ENCODE measurements around the gene LRBA.

Gene LRBA

DNA sequence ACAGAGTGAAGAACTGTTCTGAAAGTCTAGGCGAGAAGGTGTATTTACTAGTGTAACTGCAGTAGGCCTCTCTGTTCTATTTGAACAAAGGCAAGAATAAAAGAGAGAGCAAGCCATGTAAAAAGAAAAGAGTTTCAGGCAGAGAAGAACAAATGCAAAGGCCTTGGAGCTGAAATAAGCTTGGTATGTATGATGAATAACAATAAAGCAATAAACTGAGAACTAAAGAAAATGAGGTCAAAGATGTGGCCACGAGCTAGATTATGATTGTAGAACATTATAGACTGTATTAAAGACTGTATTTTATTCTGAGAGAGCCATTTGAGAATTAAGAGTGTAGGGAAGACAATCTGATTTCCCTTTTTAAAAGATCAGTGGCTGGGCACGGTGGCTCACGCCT lies 160.5 kb downstream of the LRBA start:
- Histone ChIP-seq H3K36me3 (ENCODE audit: control insufficient read depth, low read length) (peaks cover 22% of the 10 kb centered on the region), H3K9me2 (replicated peaks; ENCODE audit: control insufficient read depth, low read length) (no peaks in the 10 kb centered on the region), H3K4me1 (ENCODE audit: control insufficient read depth, low read length) (no peaks in the 10 kb centered on the region), H4K20me1 (ENCODE audit: control insufficient read depth, insufficient read depth, low read depth, low read length) (no peaks in the 10 kb centered on the region), H3F3A (ENCODE audit: control insufficient read depth, insufficient read depth) (no peaks in the 10 kb centered on the region), H3K27me3 (ENCODE audit: control insufficient read depth, low read length) (no peaks in the 10 kb centered on the region), H3K4me2 (ENCODE audit: low read length) (no peak overlapping the region), H3K79me2 (ENCODE audit: control insufficient read depth, low read length) (no peaks in the 10 kb centered on the region), H3K27ac (ENCODE audit: low read depth, low read length) (no peak overlapping the region), H3K4me3 (ENCODE audit: low read length) (no peak overlapping the region), H3K9me3 (ENCODE audit: control insufficient read depth, insufficient read depth, low read length) (no peaks in the 10 kb centered on the region)
- TF ChIP-seq, protein P1, sequence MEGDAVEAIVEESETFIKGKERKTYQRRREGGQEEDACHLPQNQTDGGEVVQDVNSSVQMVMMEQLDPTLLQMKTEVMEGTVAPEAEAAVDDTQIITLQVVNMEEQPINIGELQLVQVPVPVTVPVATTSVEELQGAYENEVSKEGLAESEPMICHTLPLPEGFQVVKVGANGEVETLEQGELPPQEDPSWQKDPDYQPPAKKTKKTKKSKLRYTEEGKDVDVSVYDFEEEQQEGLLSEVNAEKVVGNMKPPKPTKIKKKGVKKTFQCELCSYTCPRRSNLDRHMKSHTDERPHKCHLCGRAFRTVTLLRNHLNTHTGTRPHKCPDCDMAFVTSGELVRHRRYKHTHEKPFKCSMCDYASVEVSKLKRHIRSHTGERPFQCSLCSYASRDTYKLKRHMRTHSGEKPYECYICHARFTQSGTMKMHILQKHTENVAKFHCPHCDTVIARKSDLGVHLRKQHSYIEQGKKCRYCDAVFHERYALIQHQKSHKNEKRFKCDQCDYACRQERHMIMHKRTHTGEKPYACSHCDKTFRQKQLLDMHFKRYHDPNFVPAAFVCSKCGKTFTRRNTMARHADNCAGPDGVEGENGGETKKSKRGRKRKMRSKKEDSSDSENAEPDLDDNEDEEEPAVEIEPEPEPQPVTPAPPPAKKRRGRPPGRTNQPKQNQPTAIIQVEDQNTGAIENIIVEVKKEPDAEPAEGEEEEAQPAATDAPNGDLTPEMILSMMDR (IDR thresholded peaks at IDR 0.05; ENCODE audit: low read depth, low read length, poor library complexity, severe bottlenecking), result no peak
- no peak for TF ChIP-seq EZH2phosphoT487 (IDR thresholded peaks at IDR 0.05; ENCODE audit: borderline replicate concordance, low read length)

GRCh38 chr4:150853882-150854281 lies 161.2 kb downstream of the LRBA start:
- no peaks in the 10 kb centered on the region for H3K9me3 ChIP-seq (ENCODE audit: control insufficient read depth, insufficient read depth, low read length)
- no peaks in the 10 kb centered on the region for H3K27me3 ChIP-seq (ENCODE audit: control insufficient read depth, low read length)
- no peaks in the 10 kb centered on the region for H3F3A ChIP-seq (ENCODE audit: control insufficient read depth, insufficient read depth)
- TF ChIP-seq EZH2phosphoT487 (IDR thresholded peaks at IDR 0.05; ENCODE audit: borderline replicate concordance, low read length), result no peak
- TF ChIP-seq, protein P1 (IDR thresholded peaks at IDR 0.05; ENCODE audit: low read depth, low read length, poor library complexity, severe bottlenecking), result no peak
- no peaks in the 10 kb centered on the region for H3K79me2 ChIP-seq (ENCODE audit: control insufficient read depth, low read length)
- H3K4me3 ChIP-seq (ENCODE audit: low read length), result no peak overlapping the region
- H3K4me1 ChIP-seq (ENCODE audit: control insufficient read depth, low read length), result no peaks in the 10 kb centered on the region
- no peak overlapping the region for H3K4me2 ChIP-seq (ENCODE audit: low read length)
- no peaks in the 10 kb centered on the region for H4K20me1 ChIP-seq (ENCODE audit: control insufficient read depth, insufficient read depth, low read depth, low read length)
- peaks cover 27% of the 10 kb centered on the region for H3K36me3 ChIP-seq (ENCODE audit: control insufficient read depth, low read length)
- no peaks in the 10 kb centered on the region for H3K9me2 ChIP-seq (replicated peaks; ENCODE audit: control insufficient read depth, low read length)
- H3K27ac ChIP-seq (ENCODE audit: low read depth, low read length), result no peak overlapping the region

DNA sequence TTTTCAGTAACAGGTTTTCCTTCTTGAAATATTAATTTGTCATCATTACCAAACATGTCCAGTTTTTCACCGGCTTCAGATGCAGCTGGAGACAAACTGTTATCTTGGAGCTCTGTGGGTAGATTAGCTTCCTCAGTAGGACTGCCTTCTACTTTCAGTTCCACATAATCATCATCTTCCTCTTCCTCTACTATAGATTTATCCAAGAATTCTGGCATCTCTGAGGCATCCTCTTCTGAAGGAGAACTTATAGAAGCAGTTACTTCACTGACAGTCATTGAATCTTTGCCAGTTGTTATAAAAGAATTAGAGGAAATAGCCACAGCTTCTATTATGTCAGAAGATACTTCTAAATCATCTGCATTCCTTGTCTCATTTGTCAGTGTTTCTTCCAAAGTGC lies 162.9 kb downstream of the LRBA start:
- no peaks in the 10 kb centered on the region for H3K4me1 ChIP-seq (ENCODE audit: control insufficient read depth, low read length)
- H4K20me1 ChIP-seq (ENCODE audit: control insufficient read depth, insufficient read depth, low read depth, low read length), result no peaks in the 10 kb centered on the region
- no peaks in the 10 kb centered on the region for H3K9me2 ChIP-seq (replicated peaks; ENCODE audit: control insufficient read depth, low read length)
- H3K27ac ChIP-seq (ENCODE audit: low read depth, low read length), result no peak overlapping the region
- no peak overlapping the region for H3K4me3 ChIP-seq (ENCODE audit: low read length)
- H3K36me3 ChIP-seq (ENCODE audit: control insufficient read depth, low read length), result peaks cover 27% of the 10 kb centered on the region
- H3F3A ChIP-seq (ENCODE audit: control insufficient read depth, insufficient read depth), result no peaks in the 10 kb centered on the region
- no peaks in the 10 kb centered on the region for H3K9me3 ChIP-seq (ENCODE audit: control insufficient read depth, insufficient read depth, low read length)
- no peaks in the 10 kb centered on the region for H3K79me2 ChIP-seq (ENCODE audit: control insufficient read depth, low read length)
- H3K4me2 ChIP-seq (ENCODE audit: low read length), result no peak overlapping the region
- no peaks in the 10 kb centered on the region for H3K27me3 ChIP-seq (ENCODE audit: control insufficient read depth, low read length)
- TF ChIP-seq EZH2phosphoT487 (IDR thresholded peaks at IDR 0.05; ENCODE audit: borderline replicate concordance, low read length), result no peak
- TF ChIP-seq, protein P1 (IDR thresholded peaks at IDR 0.05; ENCODE audit: low read depth, low read length, poor library complexity, severe bottlenecking), result no peak

- H3K4me3 ChIP-seq (ENCODE audit: low read length), result no peak overlapping the region
- peaks cover 27% of the 10 kb centered on the region for H3K36me3 ChIP-seq (ENCODE audit: control insufficient read depth, low read length)
- no peak overlapping the region for H3K4me2 ChIP-seq (ENCODE audit: low read length)
- no peaks in the 10 kb centered on the region for H3K27me3 ChIP-seq (ENCODE audit: control insufficient read depth, low read length)
- no peaks in the 10 kb centered on the region for H3K9me3 ChIP-seq (ENCODE audit: control insufficient read depth, insufficient read depth, low read length)
- no peak overlapping the region for H3K27ac ChIP-seq (ENCODE audit: low read depth, low read length)
- TF ChIP-seq, protein P1 (IDR thresholded peaks at IDR 0.05; ENCODE audit: low read depth, low read length, poor library complexity, severe bottlenecking), result no peak
- TF ChIP-seq EZH2phosphoT487 (IDR thresholded peaks at IDR 0.05; ENCODE audit: borderline replicate concordance, low read length), result no peak
- no peaks in the 10 kb centered on the region for H3K4me1 ChIP-seq (ENCODE audit: control insufficient read depth, low read length)
- no peaks in the 10 kb centered on the region for H3F3A ChIP-seq (ENCODE audit: control insufficient read depth, insufficient read depth)
- H3K9me2 ChIP-seq (replicated peaks; ENCODE audit: control insufficient read depth, low read length), result no peaks in the 10 kb centered on the region
- no peaks in the 10 kb centered on the region for H3K79me2 ChIP-seq (ENCODE audit: control insufficient read depth, low read length)
- no peaks in the 10 kb centered on the region for H4K20me1 ChIP-seq (ENCODE audit: control insufficient read depth, insufficient read depth, low read depth, low read length)
Measured at GRCh38 chr4:150849016-150849415, 166.1 kb downstream of the LRBA start.
